DMS53 (cell line): ENCODE data around the gene TDRD10.
"Not testable (repeated sequence)": the region's sequence is repeated elsewhere in the genome, so short reads cannot be mapped to it uniquely, and the experiment has no call there.

Experiments used
- DNase-seq: peaks from one replicate; lab custom pipeline; 2025; lab: John Stamatoyannopoulos, UW

TDRD10 gene

GRCh38 chr1:154517661-154518060, 15.6 kb downstream of the TDRD10 start:
- no peak for DNase-seq

- no peak for DNase-seq
Measured at GRCh38 chr1:154519591-154519991, 17.6 kb downstream of the TDRD10 start.

- no peak for DNase-seq
Measured at GRCh38 chr1:154520333-154520732, 18.3 kb downstream of the TDRD10 start.

GRCh38 chr1:154521695-154522094, 19.7 kb downstream of the TDRD10 start:
- DNase-seq: peak; percentile 57

GRCh38 chr1:154524881-154525280, 22.9 kb downstream of the TDRD10 start:
- DNase-seq: no peak

- DNase-seq: no peak
Measured at GRCh38 chr1:154527192-154527591, 25.2 kb downstream of the TDRD10 start.

DNA sequence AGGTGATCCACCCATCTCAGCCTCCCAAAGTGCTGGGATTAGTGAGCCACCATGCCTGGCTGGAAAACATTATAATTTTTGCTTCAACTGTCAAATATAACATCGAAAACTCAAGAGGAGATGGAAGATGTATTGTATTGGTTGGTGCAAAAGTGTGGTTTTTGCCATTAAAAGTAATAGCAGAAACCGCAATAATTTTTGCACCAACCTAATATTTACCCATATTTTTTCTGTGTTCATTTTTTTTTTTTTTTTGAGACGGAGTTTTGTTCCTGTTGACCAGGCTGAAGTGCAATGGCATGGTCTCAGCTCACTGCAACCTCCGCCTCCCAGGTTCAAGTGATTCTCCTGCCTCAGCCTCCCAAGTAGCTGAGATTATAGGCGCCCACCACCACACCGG, 27.3 kb downstream of the TDRD10 start:
- DNase-seq: no peak

- not testable (repeated sequence) for DNase-seq
Measured at GRCh38 chr1:154531950-154532349, 29.9 kb downstream of the TDRD10 start.

- peak; percentile 86 for DNase-seq
Measured at GRCh38 chr1:154533952-154534844, 32.2 kb downstream of the TDRD10 start.

DNA sequence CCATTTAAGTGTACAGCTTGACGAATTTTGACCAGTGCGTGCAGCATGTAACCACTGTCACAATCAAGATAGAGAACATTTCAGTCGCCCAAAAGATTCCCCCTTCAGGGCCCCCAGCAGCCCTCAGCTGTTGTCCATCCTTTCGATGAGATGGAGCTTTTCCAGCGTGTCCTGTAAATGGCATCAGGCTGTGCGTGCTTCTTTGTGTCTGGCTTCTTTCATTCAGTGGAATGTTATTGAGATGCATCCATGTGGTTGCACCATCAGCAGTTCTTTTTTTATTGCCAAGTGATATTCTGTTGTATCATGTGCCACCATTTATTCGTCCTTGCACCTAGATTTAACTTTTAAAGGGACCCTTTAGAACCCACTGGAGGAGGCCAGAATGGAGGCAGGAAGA, 34.6 kb downstream of the TDRD10 start:
- no peak for DNase-seq

DNA sequence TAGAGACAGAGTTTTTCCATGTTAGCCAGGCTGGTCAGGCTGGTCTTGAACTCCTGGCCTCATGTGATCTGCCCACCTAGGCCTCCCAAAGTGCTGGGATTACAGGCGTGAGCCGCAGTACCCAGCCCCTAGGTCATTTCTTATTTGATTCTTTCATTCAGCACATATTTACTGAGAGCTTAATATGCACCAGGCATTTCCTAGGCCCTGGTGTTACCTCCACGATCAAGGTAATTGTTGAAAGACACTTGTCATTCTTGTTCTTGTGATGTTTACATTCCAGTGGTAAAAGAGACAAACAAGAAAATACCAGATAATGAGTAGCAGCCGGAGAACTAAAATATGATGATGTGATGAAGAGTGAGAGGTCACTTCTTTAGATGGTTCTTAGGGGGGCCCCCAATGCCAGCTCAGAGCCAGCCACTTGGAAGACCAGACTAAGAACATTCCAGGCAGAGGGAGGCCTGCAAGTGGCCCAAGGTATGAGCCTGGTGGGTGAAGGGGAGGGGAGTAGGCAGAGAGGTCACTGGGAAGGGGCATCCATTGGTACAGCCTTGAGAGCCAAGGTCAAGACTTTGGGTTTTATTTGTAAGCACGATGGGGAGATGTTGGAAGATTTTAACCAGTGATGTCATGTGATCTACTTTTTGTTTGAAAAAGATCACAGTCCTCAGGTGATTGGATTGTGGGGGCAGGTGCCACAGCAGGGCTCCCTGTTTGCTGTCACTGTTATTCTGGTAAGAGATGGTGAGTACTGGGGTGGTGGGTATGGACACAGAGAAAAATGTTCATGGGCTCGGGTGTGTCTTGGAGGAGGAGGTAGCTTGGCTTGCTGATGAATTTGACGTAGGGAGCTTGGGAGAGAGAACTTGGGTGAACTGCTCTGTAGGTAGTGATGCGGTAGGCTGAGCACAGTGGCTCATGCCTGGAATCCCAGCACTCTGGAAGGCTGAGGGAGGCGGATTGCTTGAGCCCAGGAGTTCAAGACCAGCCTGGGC, 37.8 kb downstream of the TDRD10 start:
- peak; percentile 51 for DNase-seq

GRCh38 chr1:154541231-154541630, 39.2 kb downstream of the TDRD10 start:
- DNase-seq: no peak

- DNase-seq: peak; percentile 91
Measured at GRCh38 chr1:154546264-154547063, 44.4 kb downstream of the TDRD10 start.

DNA sequence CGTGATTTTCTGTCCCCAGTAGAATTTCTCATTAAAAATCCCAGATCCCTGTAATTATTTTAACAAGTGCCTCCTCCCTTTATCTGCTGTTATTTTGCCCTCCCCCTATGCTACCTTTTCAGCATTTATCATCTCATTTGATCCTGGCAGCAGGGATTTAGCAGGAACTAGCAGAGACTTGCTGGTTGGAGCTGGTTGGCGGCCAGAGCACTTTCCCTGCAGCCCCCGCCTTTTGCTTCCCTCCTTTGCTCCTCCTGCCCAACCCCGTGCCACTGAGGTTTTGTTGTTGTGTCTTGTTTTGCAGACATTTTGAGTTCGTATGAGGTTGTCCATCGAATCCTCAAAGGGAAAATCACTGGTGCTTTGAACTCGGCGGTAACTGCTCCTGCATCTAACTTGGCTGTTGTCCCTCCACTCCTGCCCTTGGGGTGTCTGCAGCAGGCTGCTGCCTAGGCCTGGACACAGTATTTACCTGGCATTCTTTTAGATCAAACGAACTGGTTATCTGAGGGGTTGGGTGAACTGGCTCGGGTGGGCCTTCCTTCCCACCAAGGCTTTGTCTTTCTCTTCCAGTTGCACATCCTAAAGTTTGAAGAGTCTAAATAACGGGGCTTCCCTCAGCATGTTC, 45.2 kb downstream of the TDRD10 start:
- DNase-seq: no peak

- no peak for DNase-seq
Measured at GRCh38 chr1:154548028-154548427, 46.0 kb downstream of the TDRD10 start.

GRCh38 chr1:154549202-154549770, 47.3 kb downstream of the TDRD10 start:
- no peak for DNase-seq

- DNase-seq: no peak
Measured at GRCh38 chr1:154550070-154550469, 48.1 kb downstream of the TDRD10 start.

GRCh38 chr1:154550657-154551056, 48.6 kb downstream of the TDRD10 start:
- no peak for DNase-seq

DNA sequence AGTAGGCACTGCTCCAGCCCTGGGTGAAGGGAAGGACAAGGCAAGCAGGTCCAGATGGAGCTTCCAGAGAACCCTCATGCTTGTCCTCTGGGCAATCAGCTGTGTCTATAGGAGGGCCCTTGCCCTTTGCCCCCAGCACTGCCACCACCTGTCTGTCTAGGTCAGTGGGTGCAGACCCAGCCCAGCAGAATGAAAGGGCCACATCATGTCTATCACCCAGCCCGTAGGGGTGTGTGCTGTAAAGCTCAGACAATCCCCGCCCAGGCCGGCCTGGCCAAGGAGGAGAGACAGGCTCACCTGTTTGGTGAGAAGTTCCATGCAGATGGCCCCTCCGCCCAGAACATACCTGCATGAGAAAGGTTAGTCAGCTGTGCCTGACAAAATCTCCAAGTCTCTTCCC, 49.5 kb downstream of the TDRD10 start:
- DNase-seq: no peak

DNA sequence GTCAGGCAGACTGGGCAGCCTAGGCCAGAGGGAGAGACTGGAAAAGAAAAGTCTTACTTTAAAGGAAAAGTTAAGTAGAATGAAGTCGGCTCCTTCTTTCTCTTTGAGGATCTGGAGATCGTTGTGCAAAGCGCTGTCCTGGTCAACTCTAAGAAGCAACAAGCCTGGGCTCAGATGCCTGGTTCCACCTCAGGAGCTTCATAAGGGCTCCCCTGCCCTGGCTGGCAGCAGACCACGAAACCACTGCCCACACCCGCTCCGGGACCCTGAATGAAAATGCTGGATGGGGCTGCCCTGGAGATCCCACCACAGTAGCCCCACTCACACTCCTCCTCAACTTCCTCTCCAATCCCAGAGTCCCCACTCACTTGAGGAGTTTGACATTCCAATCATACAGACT, 50.0 kb downstream of the TDRD10 start:
- DNase-seq: no peak
